ENCODE data around the gene ESRRA. TPM values are rescaled to one million over a fixed set of nuclear protein-coding genes. Genes with fewer than 3 reads are reported as not detected.

ESRRA gene
- total RNA-seq, 6 donors from 2014 or later, result 42.7 to 109 (median 80.6) TPM

- ATAC-seq (ENCODE audit: low FRiP score in 2 of 2), result peak; percentile 81 to 92
- DNase-seq, result peak; percentile 89 to 99
- TF ChIP-seq POLR2A (IDR thresholded peaks at IDR 0.05), result peak in 1 of 4 donors; percentile 70
- TF ChIP-seq POLR2AphosphoS5 (IDR thresholded peaks at IDR 0.05), result peak; percentile 3 to 29
- TF ChIP-seq, protein P1, sequence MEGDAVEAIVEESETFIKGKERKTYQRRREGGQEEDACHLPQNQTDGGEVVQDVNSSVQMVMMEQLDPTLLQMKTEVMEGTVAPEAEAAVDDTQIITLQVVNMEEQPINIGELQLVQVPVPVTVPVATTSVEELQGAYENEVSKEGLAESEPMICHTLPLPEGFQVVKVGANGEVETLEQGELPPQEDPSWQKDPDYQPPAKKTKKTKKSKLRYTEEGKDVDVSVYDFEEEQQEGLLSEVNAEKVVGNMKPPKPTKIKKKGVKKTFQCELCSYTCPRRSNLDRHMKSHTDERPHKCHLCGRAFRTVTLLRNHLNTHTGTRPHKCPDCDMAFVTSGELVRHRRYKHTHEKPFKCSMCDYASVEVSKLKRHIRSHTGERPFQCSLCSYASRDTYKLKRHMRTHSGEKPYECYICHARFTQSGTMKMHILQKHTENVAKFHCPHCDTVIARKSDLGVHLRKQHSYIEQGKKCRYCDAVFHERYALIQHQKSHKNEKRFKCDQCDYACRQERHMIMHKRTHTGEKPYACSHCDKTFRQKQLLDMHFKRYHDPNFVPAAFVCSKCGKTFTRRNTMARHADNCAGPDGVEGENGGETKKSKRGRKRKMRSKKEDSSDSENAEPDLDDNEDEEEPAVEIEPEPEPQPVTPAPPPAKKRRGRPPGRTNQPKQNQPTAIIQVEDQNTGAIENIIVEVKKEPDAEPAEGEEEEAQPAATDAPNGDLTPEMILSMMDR (IDR thresholded peaks at IDR 0.05), result peak in 3 of 6 experiments; percentile 9 to 35 (median 24)
- TF ChIP-seq EP300 (IDR thresholded peaks at IDR 0.05), result no peak
- no peaks in the 10 kb centered on the region for H3K27me3 ChIP-seq
- peak within 1 kb of the TSS; percentile 59 to 94 (median 86) for H3K4me3 ChIP-seq
- peak within 1 kb of the TSS; percentile 93 to 99 (median 96) for H3K27ac ChIP-seq
- 0% methylated on average over 7 to 22 of the region's 102 CpGs for WGBS, 2 donors
- H3K4me1 ChIP-seq, result peaks cover 16 to 30% (median 24%) of the 10 kb centered on the region in 4 donors
- H3K36me3 ChIP-seq, result peaks cover 0 to 10% (median 8%) of the 10 kb centered on the region in 4 donors
- no peaks in the 10 kb centered on the region for H3K9me3 ChIP-seq
Observed at GRCh38 chr11:64284962-64285884, 20.1 kb upstream of the ESRRA start, which contains the start of gene GPR137. GPR137 (plus strand) TSS chr11:64285848; CDS start chr11:64286525, 677 bp downstream.

DNA sequence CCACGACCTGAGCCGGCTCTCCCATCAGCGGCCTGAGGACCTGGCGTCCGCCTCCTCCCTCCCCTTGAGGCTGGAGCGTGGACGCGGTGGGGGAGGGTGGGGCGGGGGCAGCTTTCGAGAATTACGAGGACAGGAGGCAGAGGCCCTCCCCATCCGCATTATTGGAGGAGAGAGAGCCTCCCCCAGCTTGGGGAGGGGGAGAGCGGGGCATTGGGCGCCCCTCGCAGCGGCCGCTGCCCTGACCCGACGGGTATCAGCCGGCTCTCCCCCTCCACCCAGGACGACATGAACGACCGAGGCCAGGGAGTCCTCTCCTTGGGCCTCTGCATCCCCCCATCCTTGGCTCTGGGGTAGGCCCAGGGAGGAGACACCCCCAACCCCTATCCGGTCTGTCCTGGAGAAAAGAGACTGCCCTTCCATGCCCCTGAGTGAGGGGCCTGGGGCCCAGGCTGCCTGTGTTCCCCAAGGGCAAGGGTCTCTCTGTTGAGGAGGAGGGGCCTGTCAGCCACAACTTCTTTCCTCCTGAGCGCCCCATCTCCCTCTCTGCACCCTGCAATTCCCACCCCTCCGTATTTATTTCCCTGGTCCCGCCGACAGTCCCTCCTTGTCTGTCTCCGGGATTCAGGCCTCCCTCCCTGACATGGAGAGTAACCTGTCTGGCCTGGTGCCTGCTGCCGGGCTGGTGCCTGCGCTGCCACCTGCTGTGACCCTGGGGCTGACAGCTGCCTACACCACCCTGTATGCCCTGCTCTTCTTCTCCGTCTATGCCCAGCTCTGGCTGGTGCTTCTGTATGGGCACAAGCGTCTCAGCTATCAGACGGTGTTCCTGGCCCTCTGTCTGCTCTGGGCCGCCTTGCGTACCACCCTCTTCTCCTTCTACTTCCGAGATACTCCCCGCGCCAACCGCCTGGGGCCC is 19.2 kb upstream of the ESRRA start:
- 34 to 51% methylated on average over 21 to 32 of the region's 40 CpGs for WGBS, 2 donors
- peaks cover 0 to 10% (median 8%) of the 10 kb centered on the region in 4 donors for H3K36me3 ChIP-seq
- peaks cover 18 to 34% (median 27%) of the 10 kb centered on the region in 4 donors for H3K4me1 ChIP-seq
- H3K9me3 ChIP-seq, result no peaks in the 10 kb centered on the region
- ATAC-seq (ENCODE audit: low FRiP score in 2 of 2) (no peak), DNase-seq (peak in 1 of 2 donors; percentile 46)
- H3K4me3 ChIP-seq, result peak overlapping the region; percentile 59 to 94 (median 86)
- TF ChIP-seq, protein P1 (IDR thresholded peaks at IDR 0.05), result no peak
- no peak for TF ChIP-seq POLR2A (IDR thresholded peaks at IDR 0.05)
- TF ChIP-seq POLR2AphosphoS5 (IDR thresholded peaks at IDR 0.05), result no peak
- TF ChIP-seq EP300 (IDR thresholded peaks at IDR 0.05), result no peak
- peak overlapping the region; percentile 93 to 99 (median 96) for H3K27ac ChIP-seq
- H3K27me3 ChIP-seq, result peaks cover 0 to 5% (median 3%) of the 10 kb centered on the region in 4 donors

- H3K4me3 ChIP-seq, result no peak overlapping the region
- TF ChIP-seq EP300 (IDR thresholded peaks at IDR 0.05) (no peak), POLR2A (IDR thresholded peaks at IDR 0.05) (no peak), POLR2AphosphoS5 (IDR thresholded peaks at IDR 0.05) (no peak)
- TF ChIP-seq, protein P1 (IDR thresholded peaks at IDR 0.05), result no peak
- 87 to 94% methylated on average over 8 to 9 of the region's 9 CpGs for WGBS, 2 donors
- H3K9me3 ChIP-seq, result no peaks in the 10 kb centered on the region
- H3K36me3 ChIP-seq, result peaks cover 0 to 7% (median 6%) of the 10 kb centered on the region in 4 donors
- H3K27ac ChIP-seq, result no peak overlapping the region
- ATAC-seq (ENCODE audit: low FRiP score in 2 of 2) (no peak), DNase-seq (no peak)
- H3K4me1 ChIP-seq, result peaks cover 24 to 40% (median 32%) of the 10 kb centered on the region in 4 donors
- H3K27me3 ChIP-seq, result peaks cover 0 to 12% (median 10%) of the 10 kb centered on the region in 4 donors
Observed at GRCh38 chr11:64286801-64287159, 18.5 kb upstream of the ESRRA start.

DNA sequence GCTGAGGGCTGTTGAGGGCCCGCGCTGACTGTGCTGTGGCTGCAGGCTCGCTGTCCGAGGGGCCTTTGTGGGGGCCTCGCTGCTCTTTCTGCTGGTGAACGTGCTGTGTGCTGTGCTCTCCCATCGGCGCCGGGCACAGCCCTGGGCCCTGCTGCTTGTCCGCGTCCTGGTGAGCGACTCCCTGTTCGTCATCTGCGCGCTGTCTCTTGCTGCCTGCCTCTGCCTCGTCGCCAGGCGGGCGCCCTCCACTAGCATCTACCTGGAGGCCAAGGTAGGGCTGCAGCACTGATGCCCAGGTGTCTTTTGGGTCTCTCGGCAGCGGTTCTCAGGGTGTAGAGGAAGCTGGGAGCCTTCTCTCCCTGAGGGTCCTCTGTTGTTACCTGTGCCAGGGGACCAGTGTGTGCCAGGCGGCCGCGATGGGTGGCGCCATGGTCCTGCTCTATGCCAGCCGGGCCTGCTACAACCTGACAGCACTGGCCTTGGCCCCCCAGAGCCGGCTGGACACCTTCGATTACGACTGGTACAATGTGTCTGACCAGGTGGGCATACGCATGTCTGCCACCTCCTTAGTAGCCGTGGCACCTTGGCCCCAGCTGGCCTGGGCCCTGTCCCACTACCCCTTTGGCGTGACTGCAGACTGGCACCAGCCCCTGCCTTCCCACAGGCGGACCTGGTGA is 17.5 kb upstream of the ESRRA start:
- 96 to 98% methylated on average over 16 to 28 of the region's 33 CpGs for WGBS, 2 donors
- TF ChIP-seq EP300 (IDR thresholded peaks at IDR 0.05) (no peak), POLR2A (IDR thresholded peaks at IDR 0.05) (no peak), POLR2AphosphoS5 (IDR thresholded peaks at IDR 0.05) (no peak)
- TF ChIP-seq, protein P1 (IDR thresholded peaks at IDR 0.05), result no peak
- no peaks in the 10 kb centered on the region for H3K9me3 ChIP-seq
- H3K4me1 ChIP-seq, result peaks cover 33 to 49% (median 40%) of the 10 kb centered on the region in 4 donors
- ATAC-seq (ENCODE audit: low FRiP score in 2 of 2) (no peak), DNase-seq (peak in 1 of 2 donors; percentile 78)
- peaks cover 0 to 22% (median 18%) of the 10 kb centered on the region in 4 donors for H3K27me3 ChIP-seq
- no peaks in the 10 kb centered on the region for H3K36me3 ChIP-seq
- no peak overlapping the region for H3K4me3 ChIP-seq
- H3K27ac ChIP-seq, result no peak overlapping the region
